Trophoblast cell (in vitro differentiated cells and primary cell): ENCODE results near the gene SHOX.

Source experiments
- DNase-seq, 2 donors: peaks; one replicate each; pipeline ENCODE4 v3.0.0-alpha.2; 2016
- H2AFZ ChIP-seq: 2 replicates; pipeline ENCODE4 v1.6.1; 2013; ENCODE audit warnings: low read length, moderate library complexity, mild to moderate bottlenecking; ENCODE audit not compliant: insufficient read depth, poor library complexity
- H2AK5ac ChIP-seq: 2 replicates; pipeline ENCODE4 v1.6.1; 2013; ENCODE audit warnings: mild to moderate bottlenecking, low read length
- H2BK120ac ChIP-seq: 2 replicates; pipeline ENCODE4 v1.6.1; 2013; ENCODE audit warnings: low read length, mild to moderate bottlenecking, moderate library complexity; ENCODE audit not compliant: insufficient read depth, poor library complexity
- H2BK12ac ChIP-seq: 2 replicates; pipeline ENCODE4 v1.6.1; 2013; ENCODE audit warnings: mild to moderate bottlenecking, low read length, moderate library complexity
- H2BK5ac ChIP-seq: 2 replicates; pipeline ENCODE4 v1.6.1; 2013; ENCODE audit warnings: low read length, low read depth, moderate library complexity, mild to moderate bottlenecking; ENCODE audit not compliant: poor library complexity
- H3K14ac ChIP-seq: 2 replicates; pipeline ENCODE4 v1.6.1; 2013; ENCODE audit warnings: mild to moderate bottlenecking, low read length
- H3K18ac ChIP-seq: 2 replicates; pipeline ENCODE4 v1.6.1; 2013; ENCODE audit warnings: mild to moderate bottlenecking, low read length
- H3K23ac ChIP-seq: 2 replicates; pipeline ENCODE4 v1.6.1; 2013; ENCODE audit warnings: low read length
- H3K27ac ChIP-seq: 2 replicates; pipeline ENCODE4 v1.5.1; 2013; ENCODE audit warnings: low read depth, mild to moderate bottlenecking, inconsistent platforms, low read length, moderate library complexity
- H3K27me3 ChIP-seq: 2 replicates; pipeline ENCODE4 v1.6.1; 2013; ENCODE audit warnings: inconsistent platforms, mild to moderate bottlenecking, low read length, moderate library complexity; ENCODE audit not compliant: insufficient read depth
- H3K36me3 ChIP-seq, 2 experiments: 1 replicate in 1 of 2; 2 replicates in 1 of 2; pipeline ENCODE4 v1.6.1; 2013; ENCODE audit warnings: low read length in 2 of 2, mild to moderate bottlenecking in 2 of 2, moderate library complexity in 1 of 2; ENCODE audit not compliant: insufficient read depth in 2 of 2, control insufficient read depth in 1 of 2
- H3K4ac ChIP-seq: 2 replicates; pipeline ENCODE4 v1.6.1; 2013; ENCODE audit warnings: low read depth, mild to moderate bottlenecking, low read length, moderate library complexity
- H3K4me1 ChIP-seq, 2 experiments: 1 replicate in 1 of 2; 2 replicates in 1 of 2; pipeline ENCODE4 v1.6.1; 2013; ENCODE audit warnings: low read length in 2 of 2, mild to moderate bottlenecking in 2 of 2, moderate library complexity in 1 of 2; ENCODE audit not compliant: insufficient read depth in 2 of 2, control insufficient read depth in 1 of 2
- H3K4me2 ChIP-seq: 2 replicates; pipeline ENCODE4 v1.6.1; 2013; ENCODE audit warnings: inconsistent platforms, mild to moderate bottlenecking, low read length, moderate library complexity
- H3K4me3 ChIP-seq: 2 replicates; pipeline ENCODE4 v1.5.1; 2013; ENCODE audit warnings: mild to moderate bottlenecking, low read depth, low read length, inconsistent platforms
- H3K79me1 ChIP-seq: one replicate; pipeline ENCODE4 v1.6.1; 2013; ENCODE audit warnings: low read length
- H3K79me2 ChIP-seq: 2 replicates; pipeline ENCODE4 v1.6.1; 2013; ENCODE audit warnings: low read length, mild to moderate bottlenecking; ENCODE audit not compliant: control insufficient read depth, insufficient read depth, poor library complexity
- H3K9ac ChIP-seq: 2 replicates; pipeline ENCODE4 v1.6.1; 2013; ENCODE audit warnings: mild to moderate bottlenecking, low read length
- H3K9me3 ChIP-seq: 2 replicates; pipeline ENCODE4 v1.6.1; 2013; ENCODE audit warnings: low read depth, mild to moderate bottlenecking, control low read depth, inconsistent platforms, low read length; ENCODE audit not compliant: insufficient read depth
- H4K12ac ChIP-seq: 2 replicates; pipeline ENCODE4 v1.6.1; 2013; ENCODE audit warnings: low read depth, mild to moderate bottlenecking, low read length, moderate library complexity
- H4K8ac ChIP-seq: 2 replicates; pipeline ENCODE4 v1.6.1; 2013; ENCODE audit warnings: low read depth, mild to moderate bottlenecking, low read length, moderate library complexity
- H4K91ac ChIP-seq: one replicate; pipeline ENCODE4 v1.6.1; 2013; ENCODE audit warnings: low read depth, mild to moderate bottlenecking, low read length, moderate library complexity
- WGBS: extraction: QIAGEN DNeasy Blood & Tissue Kit; methylation state at CpG from one replicate; pipeline ENCODE4 v1.1.7; 2013; ENCODE audit warnings: missing lambda C conversion rate; ENCODE audit not compliant: insufficient read length, insufficient coverage; ENCODE audit errors: extremely low coverage; 5-methylcytosine and 5-hydroxymethylcytosine counted together

Gene SHOX

DNA sequence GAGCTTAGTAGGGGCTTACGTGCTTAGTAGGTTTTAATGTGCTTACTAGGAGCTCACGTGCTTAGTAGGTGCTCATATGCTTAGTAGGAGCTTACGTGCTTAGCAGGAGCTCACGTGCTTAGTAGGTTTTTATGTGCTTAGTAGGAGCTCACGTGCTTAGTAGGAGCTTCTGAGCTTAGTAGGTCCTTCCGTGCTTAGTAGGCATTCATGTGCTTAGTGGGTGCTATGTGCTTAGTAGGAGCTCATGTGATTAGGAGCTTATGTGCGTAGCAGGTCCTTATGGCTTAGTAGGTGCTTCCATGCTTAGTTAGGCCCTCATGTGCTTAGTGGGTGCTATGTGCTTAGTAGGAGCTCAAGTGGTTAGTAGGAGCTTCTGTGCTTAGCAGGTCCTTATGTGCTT, 59.4 kb downstream of the SHOX start:
- H3K27ac ChIP-seq, result no peak overlapping the region
- no peak overlapping the region for H3K4me2 ChIP-seq
- H3K9me3 ChIP-seq, result no peaks in the 10 kb centered on the region
- H3K79me2 ChIP-seq, result no peaks in the 10 kb centered on the region
- H2AFZ ChIP-seq, result no peak overlapping the region
- H3K18ac ChIP-seq, result no peak overlapping the region
- no peak for DNase-seq
- H4K12ac ChIP-seq, result no peak overlapping the region
- H2BK12ac ChIP-seq, result no peak overlapping the region
- H3K4me1 ChIP-seq, result no peaks in the 10 kb centered on the region
- H2BK5ac ChIP-seq, result no peak overlapping the region
- no peak overlapping the region for H3K9ac ChIP-seq
- no peak overlapping the region for H4K8ac ChIP-seq
- H3K14ac ChIP-seq, result no peak overlapping the region
- H3K23ac ChIP-seq, result no peak overlapping the region
- WGBS, result no CpG with 5 or more reads among the region's 7 CpGs
- H3K27me3 ChIP-seq, result no peaks in the 10 kb centered on the region
- no peak overlapping the region for H2AK5ac ChIP-seq
- H3K4me3 ChIP-seq, result no peak overlapping the region
- H2BK120ac ChIP-seq, result no peak overlapping the region
- H3K79me1 ChIP-seq, result peaks cover 2% of the 10 kb centered on the region
- no peak overlapping the region for H4K91ac ChIP-seq
- H3K4ac ChIP-seq, result no peak overlapping the region
- H3K36me3 ChIP-seq, result no peaks in the 10 kb centered on the region

DNA sequence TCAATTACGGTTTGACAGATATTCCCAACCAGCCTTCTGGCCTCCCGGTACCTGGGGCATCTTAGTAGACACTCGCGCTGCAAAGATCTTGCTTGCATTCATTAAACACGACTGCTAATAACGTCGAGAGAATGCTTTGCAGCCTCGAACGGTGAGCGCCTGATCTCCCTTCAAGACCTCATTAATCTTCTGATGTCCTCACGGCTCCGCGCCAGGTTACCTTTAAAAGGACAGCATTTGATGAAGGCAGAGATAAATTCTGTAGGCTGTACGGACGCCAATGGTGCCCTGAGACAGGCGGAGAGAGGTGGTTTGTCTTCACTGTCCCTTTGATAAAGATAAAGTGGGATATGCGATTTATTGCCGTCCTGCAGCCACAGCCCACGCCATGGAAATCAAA, 64.2 kb downstream of the SHOX start:
- no peaks in the 10 kb centered on the region for H3K27me3 ChIP-seq
- H2BK12ac ChIP-seq, result no peak overlapping the region
- H3K4me1 ChIP-seq, result no peaks in the 10 kb centered on the region
- no peak overlapping the region for H2AFZ ChIP-seq
- H3K79me2 ChIP-seq, result no peaks in the 10 kb centered on the region
- no peak overlapping the region for H2AK5ac ChIP-seq
- no peak overlapping the region for H3K23ac ChIP-seq
- no peaks in the 10 kb centered on the region for H3K36me3 ChIP-seq
- no peak overlapping the region for H3K4ac ChIP-seq
- no peak overlapping the region for H3K4me2 ChIP-seq
- no peak overlapping the region for H3K14ac ChIP-seq
- no peaks in the 10 kb centered on the region for H3K9me3 ChIP-seq
- H2BK120ac ChIP-seq, result no peak overlapping the region
- no peak overlapping the region for H3K9ac ChIP-seq
- no peak overlapping the region for H2BK5ac ChIP-seq
- H3K18ac ChIP-seq, result no peak overlapping the region
- H3K4me3 ChIP-seq, result no peak overlapping the region
- no CpG with 5 or more reads among the region's 19 CpGs for WGBS
- H4K12ac ChIP-seq, result no peak overlapping the region
- no peak for DNase-seq
- no peak overlapping the region for H4K91ac ChIP-seq
- H3K27ac ChIP-seq, result no peak overlapping the region
- no peak overlapping the region for H4K8ac ChIP-seq
- H3K79me1 ChIP-seq, result no peaks in the 10 kb centered on the region

DNA sequence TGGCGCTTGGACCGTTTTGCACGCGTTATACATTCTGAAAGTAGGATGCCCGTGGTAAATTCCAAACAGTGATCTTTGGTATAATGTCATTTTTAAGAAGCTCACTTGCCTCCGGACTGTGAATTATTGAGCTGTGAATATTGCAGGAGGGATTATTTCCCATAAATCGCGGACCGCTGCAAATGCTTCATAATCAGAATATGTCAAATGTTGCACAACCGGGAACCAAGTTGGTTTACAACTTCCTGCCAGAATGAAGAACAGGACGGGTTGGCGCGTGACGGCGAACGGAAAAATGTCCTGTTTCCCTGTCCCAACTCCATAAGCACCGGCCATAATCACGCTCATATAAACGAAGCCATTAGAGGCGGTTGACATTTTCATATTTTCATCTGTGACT, 67.6 kb downstream of the SHOX start:
- Histone ChIP-seq H4K91ac (no peak overlapping the region), H3K23ac (no peak overlapping the region), H3K79me1 (peaks cover 6% of the 10 kb centered on the region), H2BK120ac (no peak overlapping the region), H2BK5ac (no peak overlapping the region), H3K9me3 (peaks cover 2% of the 10 kb centered on the region), H3K79me2 (no peaks in the 10 kb centered on the region), H4K8ac (no peak overlapping the region), H3K4me3 (no peak overlapping the region), H2AFZ (no peak overlapping the region), H4K12ac (no peak overlapping the region), H3K27ac (no peak overlapping the region), H3K14ac (no peak overlapping the region), H3K36me3 (no peaks in the 10 kb centered on the region), H3K9ac (no peak overlapping the region), H2BK12ac (no peak overlapping the region), H3K4ac (no peak overlapping the region), H3K4me1 (peaks cover 7 to 8% of the 10 kb centered on the region in 2 experiments), H3K27me3 (no peaks in the 10 kb centered on the region), H3K4me2 (no peak overlapping the region), H3K18ac (no peak overlapping the region), H2AK5ac (no peak overlapping the region)
- peak in 1 of 2 donors; percentile 2 for DNase-seq
- WGBS, result no CpG with 5 or more reads among the region's 20 CpGs

DNA sequence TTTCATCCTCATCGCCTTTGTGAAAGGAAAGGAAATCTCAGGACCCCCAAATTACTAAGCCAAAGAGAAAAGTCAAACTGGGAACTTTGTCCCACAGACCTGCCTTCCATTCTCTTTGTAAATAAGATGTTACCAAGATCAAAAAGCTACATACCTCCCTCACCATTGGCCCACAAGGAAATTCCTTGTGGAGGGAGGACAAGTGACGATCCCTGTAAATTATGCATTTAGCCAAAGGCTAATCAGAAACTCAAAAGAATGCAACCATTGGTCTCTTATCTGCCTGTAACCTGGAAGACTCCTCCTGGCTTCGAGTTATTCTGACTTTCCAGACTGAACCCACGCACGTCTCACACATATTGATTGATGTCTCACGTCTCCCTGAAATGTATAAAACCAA, 70.3 kb downstream of the SHOX start:
- no peaks in the 10 kb centered on the region for H3K27me3 ChIP-seq
- DNase-seq, result peak; percentile 42 to 73
- H2BK120ac ChIP-seq, result no peak overlapping the region
- no peak overlapping the region for H3K14ac ChIP-seq
- H3K4me1 ChIP-seq, result peaks cover 7 to 8% of the 10 kb centered on the region in 2 experiments
- H2BK5ac ChIP-seq, result peak overlapping the region; percentile 66
- no CpG with 5 or more reads among the region's 6 CpGs for WGBS
- no peaks in the 10 kb centered on the region for H3K79me2 ChIP-seq
- H3K4ac ChIP-seq, result no peak overlapping the region
- no peak overlapping the region for H2BK12ac ChIP-seq
- H2AFZ ChIP-seq, result no peak overlapping the region
- H3K79me1 ChIP-seq, result peaks cover 6% of the 10 kb centered on the region
- H3K36me3 ChIP-seq, result no peaks in the 10 kb centered on the region
- H3K4me2 ChIP-seq, result no peak overlapping the region
- peak overlapping the region; percentile 86 for H4K91ac ChIP-seq
- peak overlapping the region; percentile 60 for H3K27ac ChIP-seq
- no peak overlapping the region for H2AK5ac ChIP-seq
- H4K8ac ChIP-seq, result no peak overlapping the region
- H4K12ac ChIP-seq, result no peak overlapping the region
- no peak overlapping the region for H3K9ac ChIP-seq
- peaks cover 2% of the 10 kb centered on the region for H3K9me3 ChIP-seq
- H3K23ac ChIP-seq, result no peak overlapping the region
- H3K18ac ChIP-seq, result no peak overlapping the region
- H3K4me3 ChIP-seq, result no peak overlapping the region
